ENCODE results near the gene ADAMTS2.

The ADAMTS2 gene

GRCh38 chr5:179153341-179153901 lies 191.8 kb downstream of the ADAMTS2 start:
- TF ChIP-seq CTCF (IDR thresholded peaks at IDR 0.05; ENCODE audit: insufficient read depth, low read length, missing control alignments): no peak
- POLR2A ChIA-PET: no interaction called here
- CTCF ChIA-PET: interaction anchor here (0.9 kb wide), 1 partner anchor 14 kb away, joined by 6 read pairs; no protein-coding TSS in a partner anchor
- DNase-seq (ENCODE audit: low read depth, low spot score): no peak
- H3K4me3 ChIP-seq (ENCODE audit: low read depth, low read length): no peak overlapping the region

- DNase-seq (ENCODE audit: low read depth, low spot score): no peak
- ChIA-PET CTCF (no interaction called here), POLR2A (no interaction called here)
- H3K4me3 ChIP-seq (ENCODE audit: low read depth, low read length): no peak overlapping the region
- TF ChIP-seq CTCF (IDR thresholded peaks at IDR 0.05; ENCODE audit: insufficient read depth, low read length, missing control alignments): no peak
These were observed 192.3 kb downstream of the ADAMTS2 start for GRCh38 chr5:179152941-179153340.

GRCh38 chr5:179152144-179152895 lies 192.9 kb downstream of the ADAMTS2 start:
- POLR2A ChIA-PET: no interaction called here
- no peak for TF ChIP-seq CTCF (IDR thresholded peaks at IDR 0.05; ENCODE audit: insufficient read depth, low read length, missing control alignments)
- H3K4me3 ChIP-seq (ENCODE audit: low read depth, low read length): no peak overlapping the region
- DNase-seq (ENCODE audit: low read depth, low spot score): no peak
- CTCF ChIA-PET: no interaction called here

- ChIA-PET POLR2A (no interaction called here), CTCF (interaction anchor here (0.6 kb wide), 1 partner anchor 16 kb away, joined by 4 read pairs; no protein-coding TSS in a partner anchor)
- TF ChIP-seq CTCF (IDR thresholded peaks at IDR 0.05; ENCODE audit: insufficient read depth, low read length, missing control alignments): no peak
- no peak for DNase-seq (ENCODE audit: low read depth, low spot score)
- H3K4me3 ChIP-seq (ENCODE audit: low read depth, low read length): no peak overlapping the region
These were observed 193.8 kb downstream of the ADAMTS2 start for GRCh38 chr5:179151286-179152118.

GRCh38 chr5:179150011-179150410 lies 195.2 kb downstream of the ADAMTS2 start:
- CTCF ChIA-PET: interaction anchor here (1.0 kb wide), 1 partner anchor 17 kb away, joined by 4 read pairs; no protein-coding TSS in a partner anchor
- POLR2A ChIA-PET: no interaction called here
- DNase-seq (ENCODE audit: low read depth, low spot score): no peak
- no peak for TF ChIP-seq CTCF (IDR thresholded peaks at IDR 0.05; ENCODE audit: insufficient read depth, low read length, missing control alignments)
- H3K4me3 ChIP-seq (ENCODE audit: low read depth, low read length): no peak overlapping the region

- ChIA-PET CTCF (interaction anchor here (1.0 kb wide), 1 partner anchor 18 kb away, joined by 4 read pairs; no protein-coding TSS in a partner anchor), POLR2A (no interaction called here)
- no peak for TF ChIP-seq CTCF (IDR thresholded peaks at IDR 0.05; ENCODE audit: insufficient read depth, low read length, missing control alignments)
- no peak overlapping the region for H3K4me3 ChIP-seq (ENCODE audit: low read depth, low read length)
- DNase-seq (ENCODE audit: low read depth, low spot score): no peak
These were observed 196.0 kb downstream of the ADAMTS2 start for GRCh38 chr5:179149278-179149677.
